ENCODE data around the gene C19orf12. TPM values are rescaled to one million over a fixed set of nuclear protein-coding genes. Genes with fewer than 3 reads are reported as not detected.
A peak's percentile ranks its signal among the peaks of the same experiment; 100 is the strongest.

The C19orf12 gene
- total and polyA plus RNA-seq, 5 donors from 2014 or later: 22.8 to 33.7 (median 29.4) TPM

- H3K9me3 ChIP-seq (ENCODE audit: control insufficient read depth in 2 of 2, low read length in 2 of 2): no peaks in the 10 kb centered on the region
- Mint-ChIP-seq H3K36me3 (no peaks in the 10 kb centered on the region), H3K4me1 (peaks cover 0 to 15% (median 4%) of the 10 kb centered on the region in 4 donors), H3K9me3 (no peaks in the 10 kb centered on the region), H3K4me3 (peak overlapping the region in 1 of 4 donors; percentile 33), H3K27ac (no peak overlapping the region), H3K27me3 (peaks cover 59% of the 10 kb centered on the region)
- ATAC-seq (ENCODE audit: low read depth in 2 of 2) (no peak), DNase-seq (no peak)
- peaks cover 11% of the 10 kb centered on the region for H3K4me1 ChIP-seq (ENCODE audit: control insufficient read depth, insufficient read depth, low read length, poor library complexity, severe bottlenecking)
- H3K36me3 ChIP-seq (ENCODE audit: control insufficient read depth, insufficient read depth, low read length): no peaks in the 10 kb centered on the region
- H3K27me3 ChIP-seq (ENCODE audit: control insufficient read depth, insufficient read depth, low read length): peaks cover 5% of the 10 kb centered on the region
- H3K4me3 ChIP-seq (ENCODE audit: low read depth, low read length): no peak overlapping the region
- no peak overlapping the region for H3K27ac ChIP-seq (ENCODE audit: insufficient read depth, low read length, poor library complexity, severe bottlenecking)
Observed at GRCh38 chr19:29724746-29725145, 9.7 kb upstream of the C19orf12 start.

GRCh38 chr19:29724102-29724641 lies 9.1 kb upstream of the C19orf12 start:
- Mint-ChIP-seq H3K36me3 (no peaks in the 10 kb centered on the region), H3K4me3 (peak overlapping the region in 3 of 4 donors; percentile 58 to 78 (median 58)), H3K9me3 (no peaks in the 10 kb centered on the region), H3K27ac (no peak overlapping the region), H3K27me3 (peaks cover 54% of the 10 kb centered on the region), H3K4me1 (peaks cover 0 to 15% (median 4%) of the 10 kb centered on the region in 4 donors)
- no peaks in the 10 kb centered on the region for H3K9me3 ChIP-seq (ENCODE audit: control insufficient read depth in 2 of 2, low read length in 2 of 2)
- H3K4me1 ChIP-seq (ENCODE audit: control insufficient read depth, insufficient read depth, low read length, poor library complexity, severe bottlenecking): peaks cover 11% of the 10 kb centered on the region
- no peaks in the 10 kb centered on the region for H3K36me3 ChIP-seq (ENCODE audit: control insufficient read depth, insufficient read depth, low read length)
- DNase-seq (peak in 2 of 3 donors; percentile 19 to 44), ATAC-seq (ENCODE audit: low read depth in 2 of 2) (peak; percentile 52 to 63)
- H3K27me3 ChIP-seq (ENCODE audit: control insufficient read depth, insufficient read depth, low read length): peaks cover 5% of the 10 kb centered on the region
- H3K4me3 ChIP-seq (ENCODE audit: low read depth, low read length): no peak overlapping the region
- no peak overlapping the region for H3K27ac ChIP-seq (ENCODE audit: insufficient read depth, low read length, poor library complexity, severe bottlenecking)

GRCh38 chr19:29717051-29717450 lies 2.0 kb upstream of the C19orf12 start:
- Histone ChIP-seq H3K27me3 (ENCODE audit: control insufficient read depth, insufficient read depth, low read length) (peaks cover 2% of the 10 kb centered on the region), H3K4me3 (ENCODE audit: low read depth, low read length) (no peak overlapping the region), H3K9me3 (ENCODE audit: control insufficient read depth in 2 of 2, low read length in 2 of 2) (no peaks in the 10 kb centered on the region), H3K36me3 (ENCODE audit: control insufficient read depth, insufficient read depth, low read length) (no peaks in the 10 kb centered on the region), H3K27ac (ENCODE audit: insufficient read depth, low read length, poor library complexity, severe bottlenecking) (no peak overlapping the region), H3K4me1 (ENCODE audit: control insufficient read depth, insufficient read depth, low read length, poor library complexity, severe bottlenecking) (peaks cover 46% of the 10 kb centered on the region)
- ATAC-seq (ENCODE audit: low read depth in 2 of 2) (no peak), DNase-seq (no peak)
- H3K4me1 Mint-ChIP-seq: peaks cover 17 to 41% (median 33%) of the 10 kb centered on the region in 4 donors
- H3K36me3 Mint-ChIP-seq: no peaks in the 10 kb centered on the region
- peak overlapping the region in 1 of 4 donors; percentile 92 for H3K4me3 Mint-ChIP-seq
- no peaks in the 10 kb centered on the region for H3K9me3 Mint-ChIP-seq
- H3K27me3 Mint-ChIP-seq: peaks cover 11% of the 10 kb centered on the region
- H3K27ac Mint-ChIP-seq: peak overlapping the region in 2 of 3 donors; percentile 96

- Histone ChIP-seq H3K4me3 (ENCODE audit: low read depth, low read length) (peak overlapping the region; percentile 60), H3K9me3 (ENCODE audit: control insufficient read depth in 2 of 2, low read length in 2 of 2) (no peaks in the 10 kb centered on the region), H3K27me3 (ENCODE audit: control insufficient read depth, insufficient read depth, low read length) (peaks cover 2% of the 10 kb centered on the region), H3K4me1 (ENCODE audit: control insufficient read depth, insufficient read depth, low read length, poor library complexity, severe bottlenecking) (peaks cover 57% of the 10 kb centered on the region), H3K27ac (ENCODE audit: insufficient read depth, low read length, poor library complexity, severe bottlenecking) (peak overlapping the region; percentile 92), H3K36me3 (ENCODE audit: control insufficient read depth, insufficient read depth, low read length) (no peaks in the 10 kb centered on the region)
- peak overlapping the region; percentile 92 to 98 (median 93) for H3K4me3 Mint-ChIP-seq
- H3K36me3 Mint-ChIP-seq: peaks cover 4% of the 10 kb centered on the region
- peaks cover 17 to 52% (median 40%) of the 10 kb centered on the region in 4 donors for H3K4me1 Mint-ChIP-seq
- peaks cover 6% of the 10 kb centered on the region for H3K27me3 Mint-ChIP-seq
- ATAC-seq (ENCODE audit: low read depth in 2 of 2) (peak in 1 of 2 donors; percentile 2), DNase-seq (peak in 2 of 3 donors; percentile 9 to 35)
- no peaks in the 10 kb centered on the region for H3K9me3 Mint-ChIP-seq
- H3K27ac Mint-ChIP-seq: peak overlapping the region; percentile 96 to 99 (median 96)
Observed at GRCh38 chr19:29715701-29716581, 880 bp upstream of the C19orf12 start.

- Mint-ChIP-seq H3K4me3 (peak overlapping the region; percentile 91 to 96 (median 93)), H3K27me3 (peaks cover 6% of the 10 kb centered on the region), H3K9me3 (no peaks in the 10 kb centered on the region), H3K4me1 (peaks cover 17 to 65% (median 51%) of the 10 kb centered on the region in 4 donors), H3K27ac (peak overlapping the region; percentile 89 to 97 (median 90)), H3K36me3 (peaks cover 7% of the 10 kb centered on the region)
- peaks cover 3% of the 10 kb centered on the region for H3K36me3 ChIP-seq (ENCODE audit: control insufficient read depth, insufficient read depth, low read length)
- H3K9me3 ChIP-seq (ENCODE audit: control insufficient read depth in 2 of 2, low read length in 2 of 2): no peaks in the 10 kb centered on the region
- DNase-seq: peak; percentile 46 to 91 (median 79)
- H3K27ac ChIP-seq (ENCODE audit: insufficient read depth, low read length, poor library complexity, severe bottlenecking): peak overlapping the region; percentile 92
- peak; percentile 44 to 56 for ATAC-seq (ENCODE audit: low read depth in 2 of 2)
- peak overlapping the region; percentile 79 for H3K4me3 ChIP-seq (ENCODE audit: low read depth, low read length)
- peaks cover 70% of the 10 kb centered on the region for H3K4me1 ChIP-seq (ENCODE audit: control insufficient read depth, insufficient read depth, low read length, poor library complexity, severe bottlenecking)
- H3K27me3 ChIP-seq (ENCODE audit: control insufficient read depth, insufficient read depth, low read length): no peaks in the 10 kb centered on the region
Observed at GRCh38 chr19:29714371-29714952, 599 bp downstream of the C19orf12 start.

- Mint-ChIP-seq H3K36me3 (peaks cover 7% of the 10 kb centered on the region), H3K9me3 (no peaks in the 10 kb centered on the region), H3K27me3 (peaks cover 6% of the 10 kb centered on the region), H3K4me3 (peak overlapping the region; percentile 91 to 96 (median 93)), H3K27ac (peak overlapping the region; percentile 89 to 97 (median 90)), H3K4me1 (peaks cover 23 to 74% (median 58%) of the 10 kb centered on the region in 4 donors)
- Histone ChIP-seq H3K27ac (ENCODE audit: insufficient read depth, low read length, poor library complexity, severe bottlenecking) (peak overlapping the region; percentile 92), H3K36me3 (ENCODE audit: control insufficient read depth, insufficient read depth, low read length) (peaks cover 10% of the 10 kb centered on the region), H3K9me3 (ENCODE audit: control insufficient read depth in 2 of 2, low read length in 2 of 2) (no peaks in the 10 kb centered on the region), H3K4me3 (ENCODE audit: low read depth, low read length) (peak overlapping the region; percentile 79), H3K27me3 (ENCODE audit: control insufficient read depth, insufficient read depth, low read length) (no peaks in the 10 kb centered on the region), H3K4me1 (ENCODE audit: control insufficient read depth, insufficient read depth, low read length, poor library complexity, severe bottlenecking) (peaks cover 73% of the 10 kb centered on the region)
- DNase-seq (peak in 2 of 3 donors; percentile 14 to 59), ATAC-seq (ENCODE audit: low read depth in 2 of 2) (no peak)
Observed at GRCh38 chr19:29712744-29713516, 2.1 kb downstream of the C19orf12 start.

- Histone ChIP-seq H3K4me1 (ENCODE audit: control insufficient read depth, insufficient read depth, low read length, poor library complexity, severe bottlenecking) (peaks cover 67% of the 10 kb centered on the region), H3K27ac (ENCODE audit: insufficient read depth, low read length, poor library complexity, severe bottlenecking) (peak overlapping the region; percentile 92), H3K9me3 (ENCODE audit: control insufficient read depth in 2 of 2, low read length in 2 of 2) (no peaks in the 10 kb centered on the region), H3K27me3 (ENCODE audit: control insufficient read depth, insufficient read depth, low read length) (no peaks in the 10 kb centered on the region), H3K4me3 (ENCODE audit: low read depth, low read length) (peak overlapping the region; percentile 58), H3K36me3 (ENCODE audit: control insufficient read depth, insufficient read depth, low read length) (peaks cover 23% of the 10 kb centered on the region)
- peaks cover 22 to 74% (median 59%) of the 10 kb centered on the region in 4 donors for H3K4me1 Mint-ChIP-seq
- H3K4me3 Mint-ChIP-seq: peak overlapping the region; percentile 69 to 94 (median 90)
- ATAC-seq (ENCODE audit: low read depth in 2 of 2): no peak
- H3K36me3 Mint-ChIP-seq: peaks cover 8% of the 10 kb centered on the region
- peak overlapping the region; percentile 38 to 89 (median 66) for H3K27ac Mint-ChIP-seq
- no peaks in the 10 kb centered on the region for H3K9me3 Mint-ChIP-seq
- peaks cover 5% of the 10 kb centered on the region for H3K27me3 Mint-ChIP-seq
- peak in 2 of 3 donors; percentile 34 to 68 for DNase-seq
Observed at GRCh38 chr19:29711584-29712132, 3.4 kb downstream of the C19orf12 start.

Measured in CD4-positive, CD25-positive, alpha-beta regulatory T cell (primary cell).